Stimulated activated naive CD8-positive, alpha-beta T cell treated with anti-CD3 and anti-CD28 coated beads, Interleukin-15, amount 100 ng/mL, for 72 hours (primary cell): ENCODE data around the gene SDHC.
"Not testable (repeated sequence)": the region's sequence is repeated elsewhere in the genome, so short reads cannot be mapped to it uniquely, and the experiment has no call there.

Experiments used
- ATAC-seq: fragments of 150-1000 bp; cut with Tn5 transposase; 2 replicates; pipeline ENCODE4 v1.10.0; 2021; ENCODE audit warnings: mild to moderate bottlenecking, moderate library complexity
- DNase-seq, 2 donors: peaks; one replicate each; pipeline ENCODE4 v3.0.0; 2021 to 2022
- H3K27ac Mint-ChIP-seq, 2 donors: one replicate each; pipeline ENCODE4 v1.8.0; 2022; ENCODE audit warnings: mild to moderate bottlenecking in 2 of 2, mixed read lengths in 2 of 2, moderate library complexity in 2 of 2
- H3K27me3 Mint-ChIP-seq: one replicate; pipeline ENCODE4 v1.8.0; 2022; ENCODE audit warnings: mixed read lengths
- H3K4me1 Mint-ChIP-seq: one replicate; pipeline ENCODE4 v1.8.0; 2022; ENCODE audit warnings: mild to moderate bottlenecking, mixed read lengths
- H3K4me3 Mint-ChIP-seq, 2 donors: one replicate each; pipeline ENCODE4 v1.8.0; 2022; ENCODE audit warnings: mild to moderate bottlenecking in 2 of 2, mixed read lengths in 2 of 2, moderate library complexity in 1 of 2
- H3K9me3 Mint-ChIP-seq, 2 donors: one replicate each; pipeline ENCODE4 v1.8.0; 2022; ENCODE audit warnings: mixed read lengths in 2 of 2

SDHC gene

DNA sequence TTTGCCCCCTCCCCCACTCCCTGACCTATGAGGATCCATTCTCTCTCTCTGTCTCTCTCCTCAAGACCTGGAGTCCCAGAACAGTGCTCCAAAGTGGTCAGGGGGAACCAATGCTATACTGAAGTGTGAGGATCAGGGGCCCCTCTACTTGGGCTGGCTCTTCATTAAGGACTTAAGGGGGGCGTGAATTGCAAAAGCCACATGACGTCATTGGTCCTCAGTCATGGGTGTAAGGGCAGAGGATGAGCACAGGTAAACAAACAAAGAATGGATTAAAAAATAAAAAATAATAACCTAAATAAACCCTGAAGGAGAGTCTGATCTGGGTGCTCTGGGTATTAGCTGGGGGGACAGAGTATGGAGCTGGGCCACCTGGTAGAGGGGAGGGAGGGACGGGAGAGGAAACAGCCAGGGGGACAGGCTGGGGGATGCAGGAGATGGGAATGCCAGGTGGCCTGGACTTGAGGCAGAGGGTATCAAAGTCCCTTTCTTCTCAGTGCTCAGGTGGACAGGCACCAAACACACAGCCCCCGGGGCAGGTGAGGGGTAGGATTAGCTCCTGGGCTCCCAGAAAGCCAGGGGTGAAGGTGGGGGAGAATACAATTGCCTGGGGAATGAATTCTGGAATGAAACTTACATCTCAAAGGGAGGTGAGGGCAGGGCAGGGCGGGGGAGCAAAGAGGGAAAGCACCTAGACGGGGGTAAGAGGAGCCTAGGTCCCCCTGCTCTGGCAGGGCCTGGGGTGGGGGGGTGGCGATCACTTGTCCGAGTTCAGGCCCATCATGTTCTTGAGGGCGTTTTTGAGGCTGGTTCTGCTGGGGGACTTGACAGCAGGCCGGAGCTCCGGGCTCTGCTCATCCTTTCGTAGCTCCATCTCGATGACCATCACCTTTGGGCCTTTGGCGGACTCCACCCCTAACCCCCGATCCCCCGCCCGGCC lies 9.0 kb upstream of the SDHC start:
- DNase-seq (no peak), ATAC-seq (no peak)
- H3K27me3 Mint-ChIP-seq = no peaks in the 10 kb centered on the region
- peak overlapping the region; percentile 93 to 98 for H3K27ac Mint-ChIP-seq
- H3K4me3 Mint-ChIP-seq = peak overlapping the region; percentile 94 to 99
- H3K4me1 Mint-ChIP-seq = peaks cover 36% of the 10 kb centered on the region
- no peaks in the 10 kb centered on the region for H3K9me3 Mint-ChIP-seq

DNA sequence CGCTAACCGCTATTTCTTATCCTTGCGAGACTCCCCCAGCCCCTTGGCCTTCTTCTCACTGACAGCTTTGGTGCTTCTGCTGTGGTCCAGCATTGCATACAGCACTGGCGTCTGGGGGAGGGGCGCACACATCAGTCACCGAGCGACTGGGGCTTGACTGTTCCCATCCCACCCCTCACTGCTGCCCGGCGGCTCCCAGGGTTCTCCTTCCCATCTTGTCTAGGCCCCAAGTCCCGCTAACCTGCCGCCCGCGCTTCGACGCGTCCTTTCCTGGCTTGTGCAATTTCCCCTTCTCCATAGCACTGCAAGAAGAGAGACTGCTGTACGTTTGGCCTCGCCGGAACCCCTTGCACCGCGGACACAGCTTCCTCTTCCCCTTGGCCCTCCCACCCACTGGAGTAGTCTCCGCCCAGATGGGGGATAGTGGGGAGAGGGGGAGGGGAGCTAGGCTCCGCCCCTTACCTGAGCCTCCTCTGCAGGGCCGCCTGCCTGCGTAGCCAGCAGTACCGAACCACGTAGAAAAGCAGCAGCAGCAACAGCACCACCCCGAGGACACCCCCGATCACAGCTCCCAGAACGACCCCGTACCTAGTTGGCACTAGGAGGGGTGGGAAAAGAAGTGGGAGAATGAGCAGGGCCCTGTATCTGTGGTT lies 8.2 kb upstream of the SDHC start:
- Mint-ChIP-seq H3K4me1 (peaks cover 36% of the 10 kb centered on the region), H3K4me3 (peak overlapping the region; percentile 94 to 99), H3K27me3 (no peaks in the 10 kb centered on the region), H3K27ac (peak overlapping the region; percentile 93 to 98), H3K9me3 (no peaks in the 10 kb centered on the region)
- DNase-seq (peak; percentile 85 to 92), ATAC-seq (peak; percentile 96)

DNA sequence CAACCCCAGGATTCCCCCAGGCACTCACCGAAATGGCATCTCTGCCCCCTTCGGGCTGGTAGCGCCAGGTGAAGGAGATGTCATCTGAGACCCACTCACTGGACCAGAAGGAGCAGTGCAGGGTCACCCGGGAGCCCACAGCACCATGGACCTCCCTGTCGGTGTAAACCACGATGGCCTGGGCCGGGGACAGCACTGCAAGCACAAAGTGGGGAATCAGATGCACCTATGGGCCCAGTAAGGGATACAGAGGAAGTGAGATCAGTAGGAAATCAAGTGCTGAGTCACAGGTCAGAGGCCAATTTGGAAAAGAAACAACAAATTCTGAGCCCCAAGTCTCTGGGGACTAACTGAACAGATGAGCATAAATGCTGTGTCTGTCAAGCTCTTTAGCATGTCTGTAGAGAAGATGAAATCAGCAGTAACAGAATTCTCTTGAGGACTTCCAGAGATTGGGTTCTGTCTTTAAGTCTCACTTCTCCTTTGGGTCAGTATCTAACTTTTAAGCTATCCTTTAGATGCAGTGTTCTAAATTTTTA lies 6.9 kb upstream of the SDHC start:
- no peak for ATAC-seq

DNA sequence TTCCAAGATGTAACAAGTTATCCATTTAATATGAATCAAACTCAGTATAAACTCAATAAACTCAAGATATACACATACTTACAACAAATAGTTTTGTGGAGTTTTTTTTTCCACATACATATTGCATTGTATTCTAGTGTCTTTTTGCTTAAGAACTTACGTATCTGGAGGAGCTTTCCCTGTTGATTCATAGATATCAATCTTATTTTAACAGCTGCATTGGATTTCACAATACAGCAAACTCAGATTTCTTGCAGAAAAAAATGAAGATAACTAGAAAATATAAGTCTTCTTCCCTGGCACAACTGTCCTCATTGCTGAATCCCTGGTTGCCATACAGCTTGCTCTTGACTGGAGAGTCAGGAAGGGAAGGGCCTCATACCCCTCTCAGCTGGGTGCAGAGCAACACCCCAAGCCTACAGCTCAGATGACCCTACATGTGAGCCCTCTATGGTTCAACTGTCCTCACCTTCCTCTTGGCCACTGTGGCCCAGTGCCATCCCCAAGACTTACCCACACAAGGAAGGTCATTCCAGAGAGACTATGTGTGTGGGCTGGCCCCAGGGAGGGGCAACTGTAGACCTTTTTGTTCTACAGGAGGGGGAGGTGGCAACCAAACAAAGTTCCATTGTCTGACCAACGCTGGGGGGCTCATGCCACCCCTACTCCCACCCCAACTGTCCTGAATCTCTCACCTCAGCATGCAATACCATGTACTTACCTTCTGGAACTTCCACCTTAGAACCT lies 6.1 kb upstream of the SDHC start:
- Mint-ChIP-seq H3K4me3 (no peak overlapping the region), H3K27me3 (no peaks in the 10 kb centered on the region), H3K9me3 (no peaks in the 10 kb centered on the region), H3K4me1 (peaks cover 34% of the 10 kb centered on the region), H3K27ac (no peak overlapping the region)
- DNase-seq (no peak), ATAC-seq (no peak)

More for the DNA sequence above, 6.9 kb upstream of the SDHC start:
- DNase-seq = no peak
- no peaks in the 10 kb centered on the region for H3K9me3 Mint-ChIP-seq
- H3K27ac Mint-ChIP-seq = peak overlapping the region in 1 of 2 donors; percentile 45
- peaks cover 36% of the 10 kb centered on the region for H3K4me1 Mint-ChIP-seq
- peak overlapping the region in 1 of 2 donors; percentile 8 for H3K4me3 Mint-ChIP-seq
- H3K27me3 Mint-ChIP-seq = no peaks in the 10 kb centered on the region

DNA sequence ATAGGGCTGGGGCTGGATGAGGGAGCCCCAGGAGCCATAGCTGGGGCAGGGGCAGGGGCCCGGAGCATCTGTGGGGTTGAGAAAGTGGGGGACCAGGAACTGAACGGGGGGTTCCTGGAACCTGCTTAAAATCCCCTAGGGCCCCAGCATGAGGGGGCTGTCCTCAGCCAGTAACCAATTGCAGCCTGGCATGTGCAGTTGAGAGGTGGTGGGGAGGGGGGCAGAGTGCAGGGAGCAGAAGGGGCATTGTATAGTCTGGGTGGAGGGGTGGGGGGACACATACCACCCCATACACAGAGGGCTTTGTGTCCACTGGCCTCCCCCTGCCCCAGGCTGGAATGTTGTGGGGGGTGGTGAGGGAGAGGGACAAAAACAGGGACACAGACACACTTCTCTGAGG lies 4.3 kb upstream of the SDHC start, which contains the start of gene MPZ:
MPZ (minus strand) TSS at position 101 of the 400 bp plus-strand sequence; CDS start at position 38, 63 bp downstream.
- no peak within 1 kb of the TSS for H3K4me3 Mint-ChIP-seq

DNA sequence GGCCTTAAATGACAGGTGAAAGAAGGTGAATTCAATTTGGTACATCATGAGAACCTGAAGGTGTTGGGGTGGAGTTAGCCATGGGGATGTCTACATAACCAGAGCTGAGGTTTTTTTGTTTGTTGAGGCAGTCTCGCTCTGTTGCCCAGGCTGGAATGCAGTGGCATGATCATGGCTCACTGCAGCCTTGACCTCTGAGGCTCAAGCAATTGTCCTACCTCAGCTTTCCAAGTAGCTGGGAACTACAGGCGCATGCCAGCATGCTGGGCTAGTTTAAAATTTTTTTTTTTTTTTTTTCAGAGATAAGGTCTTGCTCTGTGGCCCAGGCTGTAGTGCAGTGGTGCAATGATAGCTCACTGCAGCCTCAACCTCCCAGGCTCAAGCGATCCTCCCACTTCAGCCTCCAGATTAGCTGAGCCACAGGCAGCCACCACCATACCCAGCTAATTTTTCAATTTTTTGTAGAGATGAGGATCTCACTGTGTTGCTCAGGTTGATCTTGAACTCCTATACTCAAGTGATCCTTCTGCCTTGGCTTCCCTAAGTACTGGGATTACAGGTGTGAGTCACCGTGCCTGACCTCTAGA lies 2.5 kb upstream of the SDHC start:
- Mint-ChIP-seq H3K4me3 (no peak overlapping the region), H3K9me3 (no peaks in the 10 kb centered on the region)

More for the DNA sequence above, 4.3 kb upstream of the SDHC start, which contains the start of gene MPZ:
- H3K9me3 Mint-ChIP-seq = no peaks in the 10 kb centered on the region
- H3K27ac Mint-ChIP-seq = no peak within 1 kb of the TSS
- no peaks in the 10 kb centered on the region for H3K27me3 Mint-ChIP-seq
- H3K4me1 Mint-ChIP-seq = peaks cover 33% of the 10 kb centered on the region
- ATAC-seq (no peak), DNase-seq (no peak)

DNA sequence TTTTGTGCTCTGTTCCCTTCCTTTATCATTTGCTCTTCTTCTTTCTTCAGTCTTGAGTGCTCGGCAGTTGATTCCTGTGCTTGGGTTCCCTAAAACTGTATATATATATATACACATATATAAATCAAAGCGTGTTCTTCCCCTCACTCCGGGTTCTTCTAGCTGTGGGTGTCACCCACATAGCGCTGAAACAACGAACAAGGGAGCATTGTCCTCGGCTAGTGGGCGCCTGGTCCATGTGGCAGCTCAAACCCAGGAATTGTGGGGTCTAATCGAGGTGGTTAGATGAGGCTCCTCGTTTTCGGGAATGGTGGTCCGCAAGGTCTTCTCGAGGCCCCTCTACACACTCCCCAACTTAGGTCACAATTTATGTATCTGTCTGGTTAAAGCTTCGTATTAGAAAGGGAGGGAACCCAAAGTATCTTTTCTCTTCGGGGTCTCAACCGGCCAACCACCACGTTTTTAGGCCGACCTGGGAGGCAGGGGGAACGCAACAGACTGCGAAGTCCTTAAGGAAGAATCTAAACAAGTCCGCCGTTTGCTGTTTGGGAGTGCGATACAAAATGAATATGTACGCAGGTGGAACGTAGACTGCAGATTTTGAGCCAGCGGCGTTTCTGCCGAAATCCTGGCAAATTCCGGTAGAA lies 504 bp upstream of the SDHC start:
- DNase-seq (no peak), ATAC-seq (peak; percentile 8)
- Mint-ChIP-seq H3K9me3 (no peaks in the 10 kb centered on the region), H3K27me3 (no peaks in the 10 kb centered on the region), H3K27ac (peak overlapping the region; percentile 99), H3K4me3 (peak overlapping the region; percentile 89 to 97), H3K4me1 (peaks cover 27% of the 10 kb centered on the region)

More for the DNA sequence above, 2.5 kb upstream of the SDHC start:
- Mint-ChIP-seq H3K4me1 (peaks cover 35% of the 10 kb centered on the region), H3K27me3 (no peaks in the 10 kb centered on the region), H3K27ac (no peak overlapping the region)
- ATAC-seq (no peak), DNase-seq (no peak)

DNA sequence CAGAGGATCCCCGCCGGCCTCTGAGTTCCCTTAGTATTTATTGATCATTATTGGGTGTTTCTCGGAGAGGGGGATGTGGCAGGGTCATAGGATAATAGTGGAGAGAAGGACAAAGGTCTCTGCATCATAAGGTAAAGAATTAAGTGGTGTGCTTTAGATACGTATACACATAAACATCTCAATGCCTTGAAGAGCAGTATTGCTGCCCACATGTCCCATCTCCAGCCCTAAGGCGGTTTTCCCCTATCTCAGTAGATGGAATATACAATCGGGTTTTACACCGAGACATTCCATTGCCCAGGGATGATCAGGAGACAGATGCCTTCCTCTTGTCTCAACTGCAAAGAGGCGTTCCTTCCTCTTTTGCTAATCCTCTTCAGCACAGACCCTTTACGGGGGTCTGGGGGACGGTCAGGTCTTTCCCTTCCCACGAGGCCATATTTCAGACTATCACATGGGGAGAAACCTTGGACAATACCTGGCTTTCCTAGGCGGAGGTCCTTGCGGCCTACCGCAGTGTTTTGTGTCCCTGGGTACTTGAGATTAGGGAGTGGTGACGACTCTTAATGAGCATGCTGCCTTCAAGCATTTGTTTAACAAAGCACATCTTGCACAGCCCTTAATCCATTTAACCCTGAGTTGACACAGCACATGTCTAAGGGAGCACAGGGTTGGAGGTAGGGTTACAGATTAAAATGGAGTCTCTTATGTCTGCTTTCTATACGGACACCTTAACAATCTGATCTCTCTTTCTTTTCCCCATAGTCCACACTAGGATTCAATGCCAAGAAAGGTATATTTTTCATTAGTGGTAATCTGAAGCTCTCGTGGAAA lies 1.9 kb downstream of the SDHC start:
- H3K4me1 Mint-ChIP-seq = peaks cover 34% of the 10 kb centered on the region
- not testable (repeated sequence) for H3K9me3 Mint-ChIP-seq, ATAC-seq, H3K27me3 Mint-ChIP-seq, DNase-seq
- peak overlapping the region; percentile 77 to 80 for H3K27ac Mint-ChIP-seq
- peak overlapping the region in 1 of 2 donors; percentile 97 for H3K4me3 Mint-ChIP-seq

DNA sequence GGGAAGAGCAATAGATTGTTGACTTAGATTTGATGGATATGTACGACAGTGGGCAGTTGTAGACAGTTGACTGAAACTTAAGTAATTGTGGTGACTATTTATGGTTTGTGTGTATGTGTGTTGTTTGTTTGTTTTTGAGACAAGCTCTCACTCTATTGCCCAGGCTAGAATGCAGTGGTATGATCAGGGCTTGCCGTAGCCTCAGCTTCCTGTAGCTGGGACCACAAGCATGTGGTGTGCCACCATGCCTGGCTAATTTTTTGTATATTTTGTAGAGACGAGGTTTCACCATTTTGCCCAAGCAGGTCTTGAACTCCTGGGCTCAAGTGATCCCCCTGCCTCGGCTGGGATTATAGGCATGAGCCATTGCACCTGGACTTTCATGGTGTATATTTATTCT lies 9.8 kb downstream of the SDHC start:
- peak; percentile 58 for ATAC-seq
- no peak for DNase-seq
- H3K27ac Mint-ChIP-seq = no peak overlapping the region
- no peaks in the 10 kb centered on the region for H3K9me3 Mint-ChIP-seq
- H3K4me3 Mint-ChIP-seq = no peak overlapping the region
- peaks cover 13% of the 10 kb centered on the region for H3K4me1 Mint-ChIP-seq
- no peaks in the 10 kb centered on the region for H3K27me3 Mint-ChIP-seq

DNA sequence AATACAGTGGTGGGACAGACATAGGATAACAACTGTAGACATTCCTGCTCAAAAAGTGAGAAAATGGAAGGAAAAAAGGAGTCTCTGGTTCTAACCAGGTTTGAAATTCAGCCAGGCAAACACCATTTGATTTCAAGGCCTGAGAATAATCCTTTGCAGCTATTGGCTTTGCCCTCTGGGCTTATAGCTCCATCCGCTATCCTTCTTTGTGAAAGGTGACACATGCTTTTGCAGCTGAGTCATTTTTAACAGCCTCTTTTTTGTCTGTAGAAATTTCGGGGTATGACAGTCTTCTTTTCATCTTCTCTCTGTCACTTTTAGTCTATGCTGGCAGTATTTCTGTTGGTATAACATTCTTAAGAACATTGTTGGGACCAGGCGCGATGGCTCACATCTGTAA lies 16.2 kb downstream of the SDHC start:
- DNase-seq (no peak), ATAC-seq (no peak)
- Mint-ChIP-seq H3K27me3 (no peaks in the 10 kb centered on the region), H3K4me3 (no peak overlapping the region), H3K9me3 (no peaks in the 10 kb centered on the region), H3K4me1 (no peaks in the 10 kb centered on the region), H3K27ac (no peak overlapping the region)

DNA sequence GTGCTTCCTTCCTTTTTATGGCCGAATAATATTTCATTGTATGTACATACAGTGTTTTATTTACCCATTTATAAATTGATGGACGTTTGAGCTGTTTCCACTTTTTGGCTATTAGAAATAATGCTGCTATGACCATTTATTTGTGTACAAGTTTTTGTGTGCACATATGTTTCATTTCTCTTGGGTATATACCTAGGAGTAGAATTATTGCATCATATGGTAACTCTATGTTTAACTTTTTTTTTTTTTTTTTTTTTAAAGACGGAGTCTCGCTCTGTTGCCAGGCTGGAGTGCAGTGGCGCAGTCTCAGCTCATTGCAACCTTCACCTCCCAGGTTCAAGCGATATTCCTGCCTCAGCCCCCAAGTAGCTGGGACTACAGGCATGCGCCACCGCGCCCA lies 19.0 kb downstream of the SDHC start:
- no peak overlapping the region for H3K27ac Mint-ChIP-seq
- ATAC-seq = no peak
- H3K27me3 Mint-ChIP-seq = no peaks in the 10 kb centered on the region

DNA sequence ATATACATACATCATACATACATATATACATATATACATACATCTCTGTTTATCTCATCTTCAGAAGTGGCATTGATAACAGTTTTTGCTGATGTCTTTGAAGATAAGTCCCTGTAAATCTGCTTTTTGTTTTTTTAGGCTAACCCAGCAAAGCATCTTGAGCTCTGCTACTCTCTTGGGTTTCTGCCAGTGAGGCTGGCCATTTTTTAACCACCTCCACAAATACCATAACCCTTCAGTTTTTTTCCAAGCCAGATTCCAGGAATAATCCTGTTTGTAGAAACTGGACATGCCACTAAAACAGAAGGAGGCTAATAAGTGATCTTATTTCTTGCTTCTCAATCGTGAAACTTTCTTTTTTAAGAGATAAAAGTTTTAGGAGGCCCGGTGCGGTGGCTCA lies 21.6 kb downstream of the SDHC start:
- Mint-ChIP-seq H3K4me3 (no peak overlapping the region), H3K27ac (no peak overlapping the region), H3K9me3 (no peaks in the 10 kb centered on the region), H3K27me3 (no peaks in the 10 kb centered on the region), H3K4me1 (no peaks in the 10 kb centered on the region)
- DNase-seq (no peak), ATAC-seq (no peak)

More for the DNA sequence above, 19.0 kb downstream of the SDHC start:
- H3K4me3 Mint-ChIP-seq = no peak overlapping the region
- H3K9me3 Mint-ChIP-seq = no peaks in the 10 kb centered on the region
- H3K4me1 Mint-ChIP-seq = no peaks in the 10 kb centered on the region
- DNase-seq = no peak

DNA sequence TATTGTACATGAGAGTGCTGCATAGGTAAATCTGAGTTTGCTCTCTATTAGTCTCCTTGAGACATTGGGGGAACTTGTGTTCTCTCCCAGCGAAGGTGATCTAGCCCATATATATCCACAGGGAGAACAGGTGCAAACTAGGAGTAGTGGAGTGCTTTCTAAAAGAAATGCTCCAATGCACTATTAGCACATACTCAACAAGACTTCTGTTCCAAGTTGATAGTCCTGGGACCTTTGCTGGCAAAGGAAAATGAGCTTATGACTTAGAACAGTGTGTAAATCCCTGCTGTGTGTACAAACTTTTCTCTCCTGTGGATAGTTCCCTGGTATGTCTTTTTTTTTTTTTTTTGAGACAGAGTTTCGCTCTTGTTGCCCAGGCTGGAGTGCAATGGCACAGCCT lies 28.0 kb downstream of the SDHC start:
- no peak overlapping the region for H3K27ac Mint-ChIP-seq
- ATAC-seq (no peak), DNase-seq (no peak)
- no peaks in the 10 kb centered on the region for H3K4me1 Mint-ChIP-seq
- H3K9me3 Mint-ChIP-seq = no peaks in the 10 kb centered on the region
- no peaks in the 10 kb centered on the region for H3K27me3 Mint-ChIP-seq
- no peak overlapping the region for H3K4me3 Mint-ChIP-seq

DNA sequence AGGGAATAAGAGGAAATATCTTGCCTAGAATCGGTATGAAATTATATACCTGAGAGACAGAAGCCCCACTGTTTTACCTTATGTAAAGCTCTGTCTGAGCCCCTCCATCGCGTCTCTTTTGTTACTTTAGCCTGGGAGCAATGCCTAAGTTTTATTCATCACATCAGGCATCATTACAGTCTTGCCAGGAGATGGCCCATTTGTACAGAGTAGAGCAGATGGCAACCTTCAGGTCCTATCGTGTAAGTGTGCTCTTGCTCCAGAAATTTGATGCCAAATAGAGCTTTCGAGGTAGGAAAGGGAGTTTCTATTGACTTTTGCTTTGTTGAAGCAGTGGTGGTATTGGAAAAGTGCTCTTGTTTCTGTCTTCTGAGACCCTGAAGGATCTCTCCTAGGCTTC lies 28.6 kb downstream of the SDHC start:
- Mint-ChIP-seq H3K4me3 (no peak overlapping the region), H3K27ac (no peak overlapping the region), H3K9me3 (no peaks in the 10 kb centered on the region), H3K4me1 (no peaks in the 10 kb centered on the region), H3K27me3 (no peaks in the 10 kb centered on the region)
- no peak for ATAC-seq
- DNase-seq = no peak
